AG04450 (cell line): ENCODE results near the gene TMED1. TPM values are rescaled to one million over a fixed set of nuclear protein-coding genes. Genes with fewer than 3 reads are reported as not detected.
"Not testable (repeated sequence)": the region's sequence is repeated elsewhere in the genome, so short reads cannot be mapped to it uniquely, and the experiment has no call there.

Source experiments
- CTCF ChIA-PET: fragments of 300-600, 350-600 bp; formaldehyde crosslinking; extraction: SDS; loops from one replicate; lab custom pipeline; 2022; ENCODE audit warnings: antibody characterized with exemption, inconsistent platforms; lab: Charles Lee
- POLR2A ChIA-PET: fragments of 350-600 bp; formaldehyde crosslinking; extraction: SDS; loops from one replicate; lab custom pipeline; 2021; ENCODE audit warnings: antibody characterized with exemption, inconsistent platforms; lab: Yijun Ruan, JAX
- DNase-seq: peaks from one replicate; pipeline ENCODE4 v3.0.0-alpha.2; 2011; ENCODE audit warnings: low read depth, low spot score
- H3K27ac ChIP-seq: one replicate; pipeline ENCODE4 v1.5.1; 2012; ENCODE audit warnings: low read depth, low read length, control low read depth
- H3K27me3 ChIP-seq: one replicate; pipeline ENCODE4 v1.6.0; 2012; ENCODE audit warnings: low read length; ENCODE audit not compliant: control insufficient read depth, insufficient read depth
- H3K4me3 ChIP-seq: 2 replicates; pipeline ENCODE4 v1.5.1; 2011; ENCODE audit warnings: mild to moderate bottlenecking, low read depth, low read length, control low read depth
- H3K9me3 ChIP-seq: 2 replicates; pipeline ENCODE4 v1.5.1; 2012; ENCODE audit warnings: low read length; ENCODE audit not compliant: control insufficient read depth, insufficient read depth
- CTCF ChIP-seq: IDR thresholded peaks from 2 replicates; pipeline ENCODE4 v1.5.1; 2011; ENCODE audit warnings: low read depth, low read length, control low read depth, inconsistent platforms
- polyA plus RNA-seq: library from polyadenylated mRNA; depleted of rRNA; stranded (reverse); fragments of >200 nt; gene quantifications from 2 replicates; pipeline ENCODE4 v1.2.3, GENCODE V29; 2011

TMED1 gene
- polyA plus RNA-seq, 1 experiment, result 42.4 TPM

DNA sequence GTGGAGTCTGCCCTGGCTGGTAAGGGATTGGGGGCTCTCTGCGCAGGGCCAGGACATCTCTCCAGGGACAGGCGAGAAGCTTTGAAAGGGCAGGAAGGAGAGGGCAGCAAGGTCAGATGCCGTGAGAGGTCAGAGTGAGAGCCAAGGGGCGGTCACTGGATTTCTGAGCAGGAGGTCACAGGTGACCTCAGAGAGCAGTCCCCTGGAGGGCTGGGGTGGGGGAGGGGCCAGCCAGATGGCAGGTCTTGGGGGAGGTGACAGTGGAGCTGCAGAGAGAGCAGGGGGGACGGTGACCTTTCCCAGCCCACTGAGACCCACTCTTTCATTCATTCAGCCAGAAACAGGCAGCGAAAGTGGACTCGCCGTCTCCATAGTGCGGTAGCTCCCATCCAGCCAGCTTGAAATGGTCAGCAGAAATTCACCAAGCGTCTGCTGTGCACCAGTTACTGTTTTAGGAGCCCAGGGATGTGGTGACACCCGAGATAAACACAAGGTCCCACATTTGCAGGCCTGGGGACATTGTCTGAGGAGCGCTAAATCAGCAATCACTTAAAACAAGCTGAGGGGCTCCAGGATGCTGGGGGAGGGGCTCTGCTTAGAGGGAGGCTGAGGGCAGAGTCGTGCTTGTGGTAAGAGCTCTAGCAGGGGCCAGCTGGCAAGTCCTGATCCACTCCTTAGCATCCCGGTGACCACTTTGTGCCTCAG lies 45.5 kb upstream of the TMED1 start:
- no peak for DNase-seq
- H3K27ac ChIP-seq, result no peak overlapping the region
- CTCF ChIA-PET, result interaction anchor here (0.6 to 2.3 kb wide), 4 partner anchors 9 to 164 kb away, joined by 3 to 13 read pairs (median 5); partner anchors contain the start of gene DNM2
- POLR2A ChIA-PET, result interaction anchor here (1.2 kb wide), 1 partner anchor 309 kb away, joined by 11 read pairs; no protein-coding TSS in a partner anchor
- no peaks in the 10 kb centered on the region for H3K27me3 ChIP-seq
- no peaks in the 10 kb centered on the region for H3K9me3 ChIP-seq
- no peak overlapping the region for H3K4me3 ChIP-seq
- TF ChIP-seq CTCF, result no peak

DNA sequence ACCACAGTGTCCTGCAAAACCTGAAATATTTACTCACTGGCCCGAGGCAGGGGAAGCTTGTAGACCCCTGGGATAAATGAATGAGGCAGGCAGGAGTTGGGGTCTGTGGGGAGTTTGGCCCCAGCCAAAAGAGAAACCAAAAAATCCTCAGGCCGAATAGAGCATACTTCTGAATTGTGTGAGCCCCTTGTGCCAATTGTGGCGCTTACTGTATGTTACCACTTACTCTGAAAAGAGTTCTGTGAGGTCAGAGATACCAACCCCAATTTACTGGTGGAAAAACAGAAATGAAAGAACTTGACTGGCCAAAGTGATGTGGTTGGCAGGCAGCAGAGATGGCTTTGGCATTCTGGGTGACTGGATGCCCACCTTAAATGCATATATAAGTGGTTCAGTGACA lies 42.2 kb upstream of the TMED1 start:
- POLR2A ChIA-PET, result no interaction called here
- Histone ChIP-seq H3K4me3 (no peak overlapping the region), H3K9me3 (no peaks in the 10 kb centered on the region), H3K27me3 (no peaks in the 10 kb centered on the region), H3K27ac (no peak overlapping the region)
- no peak for TF ChIP-seq CTCF
- CTCF ChIA-PET, result interaction anchor here (4.0 kb wide), 1 partner anchor 14 kb away, joined by 21 read pairs; no protein-coding TSS in a partner anchor
- DNase-seq, result no peak

- DNase-seq, H3K9me3 ChIP-seq, H3K27me3 ChIP-seq, H3K27ac ChIP-seq, H3K4me3 ChIP-seq, POLR2A ChIA-PET: not testable (repeated sequence)
- CTCF ChIA-PET, result interaction anchor here (4.0 kb wide), 1 partner anchor 13 kb away, joined by 21 read pairs; no protein-coding TSS in a partner anchor
Measured at GRCh38 chr19:10877608-10878007, 41.6 kb upstream of the TMED1 start.

DNA sequence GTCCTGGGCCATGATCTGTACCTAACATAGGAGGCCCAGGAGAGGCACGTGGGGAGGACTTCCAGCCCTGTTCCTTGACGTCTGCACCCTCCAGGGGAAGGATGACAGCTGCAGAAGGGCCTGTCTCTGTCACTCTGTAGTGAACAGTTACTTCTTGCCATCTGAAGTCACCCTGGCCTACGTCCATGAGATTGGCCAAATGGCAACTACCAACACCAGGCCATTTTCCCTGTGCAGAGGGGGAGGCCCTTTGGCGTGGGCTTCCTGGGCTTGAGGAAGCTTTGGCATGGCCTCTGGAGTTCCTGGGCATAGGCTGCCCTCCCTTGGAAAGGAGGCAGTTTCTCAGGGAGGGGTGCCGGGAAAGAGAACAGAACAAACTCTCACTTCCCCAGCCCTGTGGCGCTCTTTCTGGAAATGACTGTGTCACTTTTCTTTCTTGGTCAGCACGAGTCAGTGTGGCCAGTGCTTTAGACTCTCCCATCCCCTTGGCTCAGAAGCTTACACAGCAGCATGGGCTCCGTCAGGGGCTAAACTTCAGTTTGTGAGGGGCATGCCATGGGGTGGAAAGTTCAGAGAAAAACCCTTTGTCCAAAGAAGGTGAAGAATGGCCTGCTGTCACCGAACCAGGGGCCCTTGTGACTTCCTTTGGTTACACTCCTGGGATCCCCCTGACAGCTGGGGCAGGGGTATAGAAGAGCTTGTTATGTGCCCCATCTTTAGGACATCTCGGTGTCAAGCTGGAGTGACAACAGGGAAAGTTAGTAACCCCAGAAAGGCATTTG lies 40.6 kb upstream of the TMED1 start:
- TF ChIP-seq CTCF, result no peak
- no peaks in the 10 kb centered on the region for H3K9me3 ChIP-seq
- CTCF ChIA-PET, result interaction anchor here (4.0 kb wide), 1 partner anchor 12 kb away, joined by 21 read pairs; no protein-coding TSS in a partner anchor
- DNase-seq, result no peak
- H3K4me3 ChIP-seq, result no peak overlapping the region
- H3K27me3 ChIP-seq, result no peaks in the 10 kb centered on the region
- H3K27ac ChIP-seq, result no peak overlapping the region
- POLR2A ChIA-PET, result no interaction called here

DNA sequence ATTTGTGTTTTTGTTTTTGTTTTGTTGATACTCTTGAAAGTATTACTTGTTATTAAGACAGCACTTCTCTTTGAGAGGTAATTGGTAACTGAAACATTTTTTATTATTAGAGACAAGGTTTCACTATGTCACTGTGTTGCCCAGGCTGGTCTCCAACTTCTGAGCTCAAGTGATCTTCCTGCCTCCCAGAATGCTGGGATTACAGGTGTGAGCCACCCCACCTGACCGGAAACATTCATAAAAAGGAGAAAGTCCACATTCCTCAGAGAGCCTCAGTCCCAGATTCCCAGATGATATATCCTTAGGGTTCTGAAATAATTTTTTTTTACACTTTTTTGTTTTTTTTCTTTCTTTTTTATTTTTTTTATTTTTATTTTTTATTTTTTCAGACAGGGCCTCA lies 38.0 kb upstream of the TMED1 start:
- POLR2A ChIA-PET, result no interaction called here

More for the DNA sequence above, 38.0 kb upstream of the TMED1 start:
- no peaks in the 10 kb centered on the region for H3K9me3 ChIP-seq
- no peak overlapping the region for H3K4me3 ChIP-seq
- H3K27me3 ChIP-seq, result no peaks in the 10 kb centered on the region
- no peak for DNase-seq
- no peak for TF ChIP-seq CTCF
- H3K27ac ChIP-seq, result no peak overlapping the region
- CTCF ChIA-PET, result interaction anchor here (1.4 to 3.3 kb wide), 3 partner anchors 9 to 67 kb away, joined by 5 to 17 read pairs (median 13); no protein-coding TSS in a partner anchor
